ENCODE results near the gene TOP1.

DNA sequence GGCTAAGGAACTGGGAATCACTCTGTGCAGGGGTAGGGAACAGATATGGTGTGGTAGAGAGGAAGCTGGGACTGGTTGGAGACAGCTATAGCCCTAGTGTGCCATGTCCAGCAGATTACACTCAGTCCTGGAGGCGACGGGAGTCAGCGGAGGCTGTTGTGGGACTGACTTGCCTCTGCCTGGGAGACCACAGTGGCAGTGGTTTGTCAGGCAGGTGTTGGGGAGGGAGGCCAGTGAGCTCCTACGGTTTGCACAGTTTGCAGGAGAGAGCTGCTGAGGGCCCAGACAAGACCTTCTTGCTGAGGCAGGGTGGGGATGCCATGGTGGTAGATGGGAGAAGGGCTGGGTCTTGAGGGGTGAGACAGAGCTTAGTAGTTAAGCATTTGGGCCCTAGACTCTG, 113.6 kb downstream of the TOP1 start:
- TF ChIP-seq CTCF (IDR thresholded peaks at IDR 0.05) (no peak), NFIC (IDR thresholded peaks at IDR 0.05; ENCODE audit: borderline replicate concordance) (no peak), GATA2 (CRISPR knock-in tag; IDR thresholded peaks at IDR 0.05) (no peak), FOXJ3 (CRISPR knock-in tag; IDR thresholded peaks at IDR 0.05) (no peak), MEF2A (IDR thresholded peaks at IDR 0.05; ENCODE audit: borderline replicate concordance, low read depth) (no peak), REST (IDR thresholded peaks at IDR 0.05; ENCODE audit: low read depth, low read length) (no peak)
- TF ChIP-seq, protein P1, sequence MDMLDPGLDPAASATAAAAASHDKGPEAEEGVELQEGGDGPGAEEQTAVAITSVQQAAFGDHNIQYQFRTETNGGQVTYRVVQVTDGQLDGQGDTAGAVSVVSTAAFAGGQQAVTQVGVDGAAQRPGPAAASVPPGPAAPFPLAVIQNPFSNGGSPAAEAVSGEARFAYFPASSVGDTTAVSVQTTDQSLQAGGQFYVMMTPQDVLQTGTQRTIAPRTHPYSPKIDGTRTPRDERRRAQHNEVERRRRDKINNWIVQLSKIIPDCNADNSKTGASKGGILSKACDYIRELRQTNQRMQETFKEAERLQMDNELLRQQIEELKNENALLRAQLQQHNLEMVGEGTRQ (IDR thresholded peaks at IDR 0.05; ENCODE audit: borderline replicate concordance, low read depth, low read length) = no peak
